ENCODE results near the gene PPP2R5C.

DNA sequence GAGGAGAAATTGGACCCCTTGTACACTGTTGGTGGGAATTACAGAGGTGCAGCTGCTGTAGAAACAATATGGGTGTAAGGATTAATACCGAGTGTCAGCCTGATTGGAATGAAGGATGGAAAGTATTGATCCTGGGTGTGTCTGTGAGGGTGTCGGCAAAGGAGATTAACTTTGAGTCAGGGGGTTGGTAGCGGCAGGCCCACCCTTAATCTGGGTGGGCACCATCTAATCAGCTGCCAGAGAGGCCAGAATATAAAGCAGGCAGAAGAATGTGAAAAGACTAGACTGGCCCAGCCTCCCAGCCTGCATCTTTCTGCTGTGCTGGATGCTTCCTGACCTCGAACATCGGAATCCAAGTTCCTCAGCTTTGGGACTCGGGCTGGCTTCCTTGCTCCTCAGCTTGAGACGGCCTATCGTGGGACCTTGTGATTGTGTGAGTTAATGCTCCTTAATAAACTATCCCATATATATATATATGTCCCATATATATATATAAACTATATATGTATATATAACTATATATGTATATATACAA, 38.4 kb upstream of the PPP2R5C start:
- TF ChIP-seq, protein P1, sequence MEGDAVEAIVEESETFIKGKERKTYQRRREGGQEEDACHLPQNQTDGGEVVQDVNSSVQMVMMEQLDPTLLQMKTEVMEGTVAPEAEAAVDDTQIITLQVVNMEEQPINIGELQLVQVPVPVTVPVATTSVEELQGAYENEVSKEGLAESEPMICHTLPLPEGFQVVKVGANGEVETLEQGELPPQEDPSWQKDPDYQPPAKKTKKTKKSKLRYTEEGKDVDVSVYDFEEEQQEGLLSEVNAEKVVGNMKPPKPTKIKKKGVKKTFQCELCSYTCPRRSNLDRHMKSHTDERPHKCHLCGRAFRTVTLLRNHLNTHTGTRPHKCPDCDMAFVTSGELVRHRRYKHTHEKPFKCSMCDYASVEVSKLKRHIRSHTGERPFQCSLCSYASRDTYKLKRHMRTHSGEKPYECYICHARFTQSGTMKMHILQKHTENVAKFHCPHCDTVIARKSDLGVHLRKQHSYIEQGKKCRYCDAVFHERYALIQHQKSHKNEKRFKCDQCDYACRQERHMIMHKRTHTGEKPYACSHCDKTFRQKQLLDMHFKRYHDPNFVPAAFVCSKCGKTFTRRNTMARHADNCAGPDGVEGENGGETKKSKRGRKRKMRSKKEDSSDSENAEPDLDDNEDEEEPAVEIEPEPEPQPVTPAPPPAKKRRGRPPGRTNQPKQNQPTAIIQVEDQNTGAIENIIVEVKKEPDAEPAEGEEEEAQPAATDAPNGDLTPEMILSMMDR (IDR thresholded peaks at IDR 0.05): no peak
- TF ChIP-seq POLR2A (IDR thresholded peaks at IDR 0.05): no peak

Data from testis (tissue), 2 donors.